Heart left ventricle (tissue), 16 donors: Measurements from ENCODE around the gene HOXD3. TPM values are rescaled to one million over a fixed set of nuclear protein-coding genes. Genes with fewer than 3 reads are reported as not detected.

Experiments
- ATAC-seq, 4 donors: fragments of 200-7000 bp; cut with Tn5 transposase; one replicate each; pipeline ENCODE4 v1.9.1; 2020 to 2022; ENCODE audit warnings: moderate library complexity in 4 of 4, mild to moderate bottlenecking in 3 of 4, moderate number of reproducible peaks in 1 of 4
- DNase-seq, 5 donors: peaks; one replicate each; pipeline ENCODE4 v3.0.0-alpha.2; 2020
- H3K27ac ChIP-seq, 12 donors: fragments of 200-600 bp; sonication (generic) in 4 of 12; one replicate each; pipeline versions ENCODE4 v1.5.0 to v1.8.0; 2016 to 2022; ENCODE audit warnings: mild to moderate bottlenecking in 2 of 12
- H3K27me3 ChIP-seq, 9 donors: fragments of 200-600 bp; sonication (generic) in 2 of 9; one replicate each; pipeline versions ENCODE4 v1.5.1 to v1.8.0; 2016 to 2022; ENCODE audit warnings: mild to moderate bottlenecking in 3 of 9
- H3K36me3 ChIP-seq, 9 donors: fragments of 200-600 bp; sonication (generic) in 2 of 9; one replicate each; pipeline versions ENCODE4 v1.5.0 to v1.8.0; 2018 to 2022; ENCODE audit warnings: mild to moderate bottlenecking in 2 of 9
- H3K4me1 ChIP-seq, 12 donors: fragments of 200-600 bp; sonication (generic) in 4 of 12; one replicate each; pipeline versions ENCODE4 v1.5.0 to v1.8.0; 2016 to 2022; ENCODE audit warnings: mild to moderate bottlenecking in 3 of 12
- H3K4me3 ChIP-seq, 12 donors: fragments of 200-600 bp; sonication (generic) in 4 of 12; one replicate each; pipeline versions ENCODE4 v1.5.0 to v1.8.0; 2017 to 2022; ENCODE audit warnings: mild to moderate bottlenecking in 9 of 12, moderate library complexity in 4 of 12
- H3K9me3 ChIP-seq, 12 donors: fragments of 200-600 bp; sonication (generic) in 4 of 12; one replicate each; pipeline versions ENCODE4 v1.5.0 to v1.8.0; 2016 to 2022; ENCODE audit warnings: mild to moderate bottlenecking in 1 of 12
- POLR2A ChIP-seq, 2 donors: fragments of 450-650 bp; IDR thresholded peaks; one replicate each; pipeline ENCODE4 v1.6.1; 2017; ENCODE audit warnings: antibody characterized with exemption in 2 of 2, mild to moderate bottlenecking in 2 of 2, moderate library complexity in 2 of 2
- WGBS, 4 donors: extraction: QIAGEN DNeasy Blood & Tissue Kit in 2 of 4; methylation state at CpG; one replicate each; pipeline versions ENCODE4 v1.1.5 to v1.1.7; 2013 to 2018; 5-methylcytosine and 5-hydroxymethylcytosine counted together
- intact Hi-C, 10 donors: fragments of 100-400 bp; cut with DNase I; formaldehyde crosslinking; loops; one replicate each; pipeline versions ENCODE4 v1.11.1 to v1.14.2; 2022
- polyA plus RNA-seq, 2 donors: library from polyadenylated mRNA; stranded (reverse); fragments of 200-250 nt; gene quantifications; one replicate each; pipeline ENCODE4 v1.2.3, GENCODE V29; 2013
- total RNA-seq, 9 donors: library from RNA; depleted of rRNA in 2 of 9; stranded (reverse); fragments of >200 nt in 2 of 9; fragmentation: NEBNext Ultra II Directional in 3 of 9; extraction: Animal tissue kit (Norgen Biotek cat#: 25700) in 3 of 9; gene quantifications; one replicate each; pipeline versions ENCODE4 v1.1.0 to v1.2.4, GENCODE V29; 2016 to 2023
- TF ChIP-seq, protein P1 (sequence below), 12 donors: fragments of 200-600 bp; sonication (generic) in 4 of 12; IDR thresholded peaks; one replicate each; pipeline versions ENCODE4 v1.5.0 to v1.8.0; 2018 to 2022; ENCODE audit warnings: antibody characterized with exemption in 12 of 12, mild to moderate bottlenecking in 5 of 12
- donor health status: ischemic (EF 13 %, LVEDD 7.1; RV severe dilation, severe dysfunction).
- donor health status: healthy with polysubstance abuse.
- donor health status: DM: no; HTN: yes; CAD: no.
- donor health status: DM: no; HTN: no; CAD: no.
- donor health status: ischemic (EF 25% LVEDD 6.9; RV normal size, moderate dysfunction).
- donor health status: ischemic (EF 25% LVEDD 5.7; RV mildly dilated, moderate dysfunction).
- donor health status: healthy.
- donor health status: DM: yes; HTN: yes; CAD: no.
- donor health status: ischemic (EF 35%, LVEDD 5.7; RV mildly dilated, moderate dysfunction).
- donor health status: nonischemic (EF 11% LVEDD 7.7; RV severe dilation, severe dysfunction).
- donor health status: DM: yes; HTN: yes; CAD: no.
- donor health status: PGD.
- donor health status: ischemic (EF 29% LVEDD 5.4; RV normal size, mild dysfunction).
- donor health status: nonischemic (EF 23%, LVEDD 6.1; RV moderate dilation, normal function).

Gene HOXD3
- total and polyA plus RNA-seq, 11 donors = 0.04 to 1.4 (median 0.52) TPM

DNA sequence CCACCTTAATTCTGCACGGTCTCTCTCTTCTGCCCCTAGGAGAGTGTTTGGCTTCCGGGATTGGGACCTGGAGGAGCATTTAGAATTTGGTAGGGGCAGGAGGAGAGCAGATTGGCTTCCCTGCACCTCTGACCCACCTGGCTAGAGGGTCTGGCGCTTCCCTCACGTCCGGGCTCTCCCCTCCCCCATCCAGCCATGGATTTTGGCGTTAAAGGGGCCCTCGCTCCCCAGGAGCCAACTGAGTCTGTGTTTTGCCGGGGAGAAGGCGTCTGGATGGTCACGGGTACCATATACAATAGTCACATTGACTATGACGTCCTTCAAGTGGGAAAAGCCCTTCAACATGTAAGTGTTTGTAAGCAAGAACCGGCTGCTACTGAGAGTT, 6.6 kb downstream of the HOXD3 start:
- DNase-seq (no peak), ATAC-seq (no peak)
- TF ChIP-seq, protein P1, sequence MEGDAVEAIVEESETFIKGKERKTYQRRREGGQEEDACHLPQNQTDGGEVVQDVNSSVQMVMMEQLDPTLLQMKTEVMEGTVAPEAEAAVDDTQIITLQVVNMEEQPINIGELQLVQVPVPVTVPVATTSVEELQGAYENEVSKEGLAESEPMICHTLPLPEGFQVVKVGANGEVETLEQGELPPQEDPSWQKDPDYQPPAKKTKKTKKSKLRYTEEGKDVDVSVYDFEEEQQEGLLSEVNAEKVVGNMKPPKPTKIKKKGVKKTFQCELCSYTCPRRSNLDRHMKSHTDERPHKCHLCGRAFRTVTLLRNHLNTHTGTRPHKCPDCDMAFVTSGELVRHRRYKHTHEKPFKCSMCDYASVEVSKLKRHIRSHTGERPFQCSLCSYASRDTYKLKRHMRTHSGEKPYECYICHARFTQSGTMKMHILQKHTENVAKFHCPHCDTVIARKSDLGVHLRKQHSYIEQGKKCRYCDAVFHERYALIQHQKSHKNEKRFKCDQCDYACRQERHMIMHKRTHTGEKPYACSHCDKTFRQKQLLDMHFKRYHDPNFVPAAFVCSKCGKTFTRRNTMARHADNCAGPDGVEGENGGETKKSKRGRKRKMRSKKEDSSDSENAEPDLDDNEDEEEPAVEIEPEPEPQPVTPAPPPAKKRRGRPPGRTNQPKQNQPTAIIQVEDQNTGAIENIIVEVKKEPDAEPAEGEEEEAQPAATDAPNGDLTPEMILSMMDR (IDR thresholded peaks at IDR 0.05) = no peak
- TF ChIP-seq POLR2A (IDR thresholded peaks at IDR 0.05) = no peak
- H3K36me3 ChIP-seq = no peaks in the 10 kb centered on the region
- peaks cover 0 to 28% (median 11%) of the 10 kb centered on the region in 12 donors for H3K4me1 ChIP-seq
- 6 to 37% (median 22%) methylated on average over 12 of the region's 12 CpGs for WGBS, 4 donors
- H3K4me3 ChIP-seq = no peak overlapping the region
- intact Hi-C loops = no loop called here
- H3K27me3 ChIP-seq = peaks cover 50 to 100% (median 93%) of the 10 kb centered on the region in 9 donors
- no peaks in the 10 kb centered on the region for H3K9me3 ChIP-seq
- H3K27ac ChIP-seq = no peak overlapping the region

DNA sequence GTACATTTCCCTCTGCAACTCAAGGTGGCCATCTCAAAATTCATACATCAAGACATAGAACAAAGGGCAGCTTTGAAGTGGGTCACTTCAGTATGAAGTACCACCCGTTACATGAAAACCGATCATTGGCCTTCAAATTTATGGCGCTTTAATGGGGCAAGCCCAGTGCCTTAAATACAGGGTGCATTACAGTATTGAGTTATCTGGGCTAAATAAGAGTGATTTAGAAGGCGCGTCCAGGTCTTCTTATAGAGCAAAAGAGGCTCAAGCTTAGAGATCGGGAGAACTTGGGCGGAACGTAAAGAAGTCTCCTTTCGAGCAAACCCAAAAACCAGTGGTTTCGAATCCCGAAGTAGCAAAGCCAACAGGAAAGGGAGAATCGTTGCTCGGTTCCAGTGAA, 7.1 kb downstream of the HOXD3 start:
- WGBS, 4 donors = 10 to 34% (median 27%) methylated on average over 13 of the region's 13 CpGs
- DNase-seq (no peak), ATAC-seq (no peak)
- no peaks in the 10 kb centered on the region for H3K9me3 ChIP-seq
- H3K36me3 ChIP-seq = no peaks in the 10 kb centered on the region
- no peak overlapping the region for H3K4me3 ChIP-seq
- TF ChIP-seq, protein P1 (IDR thresholded peaks at IDR 0.05) = no peak
- TF ChIP-seq POLR2A (IDR thresholded peaks at IDR 0.05) = no peak
- peaks cover 0 to 26% (median 10%) of the 10 kb centered on the region in 12 donors for H3K4me1 ChIP-seq
- intact Hi-C loops = no loop called here
- H3K27me3 ChIP-seq = peaks cover 46 to 100% (median 93%) of the 10 kb centered on the region in 9 donors
- no peak overlapping the region for H3K27ac ChIP-seq

DNA sequence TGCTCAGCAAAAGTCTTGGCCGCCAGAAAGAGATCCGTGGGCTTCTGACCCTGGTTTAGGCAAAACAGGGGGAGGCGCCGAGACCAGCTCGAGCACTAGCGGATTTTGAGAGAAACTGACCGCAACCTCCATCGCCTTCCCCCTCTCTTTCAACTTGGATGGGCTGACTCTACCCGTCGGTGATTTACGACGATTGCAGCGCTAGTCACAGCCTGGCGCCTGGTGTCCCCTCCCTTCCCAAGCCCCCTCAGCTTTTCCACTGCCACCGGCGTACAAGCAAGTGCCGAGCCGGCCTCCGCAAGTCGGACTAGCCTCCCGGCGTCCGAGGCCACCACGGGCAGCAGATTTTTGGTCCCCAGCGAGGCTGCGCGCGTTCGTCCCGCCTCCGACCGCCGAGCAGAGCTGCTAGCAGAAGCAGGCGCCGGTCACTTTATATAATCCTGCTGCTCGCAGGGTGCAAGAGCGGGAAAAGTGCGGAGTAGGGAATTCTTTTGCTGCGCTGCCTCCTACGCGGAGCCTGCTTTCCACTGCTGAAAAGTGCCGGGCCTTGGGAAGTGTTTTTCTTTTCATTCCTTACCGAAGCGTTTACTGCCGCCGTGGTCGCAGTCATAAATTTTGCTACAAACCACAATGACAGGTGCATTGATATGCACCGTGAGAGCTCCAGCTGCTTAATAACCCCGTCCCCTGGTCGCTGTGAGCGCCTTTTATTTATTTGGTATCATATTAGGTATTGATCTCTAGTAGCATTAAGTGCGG, 7.7 kb downstream of the HOXD3 start:
- Histone ChIP-seq H3K27ac (no peak overlapping the region), H3K27me3 (peaks cover 47 to 100% (median 93%) of the 10 kb centered on the region in 9 donors), H3K9me3 (no peaks in the 10 kb centered on the region), H3K4me3 (no peak overlapping the region), H3K36me3 (no peaks in the 10 kb centered on the region), H3K4me1 (peaks cover 0 to 20% (median 6%) of the 10 kb centered on the region in 12 donors)
- TF ChIP-seq, protein P1 (IDR thresholded peaks at IDR 0.05) = no peak
- no peak for TF ChIP-seq POLR2A (IDR thresholded peaks at IDR 0.05)
- no peak for ATAC-seq
- DNase-seq = no peak
- intact Hi-C loops = no loop called here
- 5 to 32% (median 19%) methylated on average over 47 to 52 of the region's 52 CpGs for WGBS, 4 donors

DNA sequence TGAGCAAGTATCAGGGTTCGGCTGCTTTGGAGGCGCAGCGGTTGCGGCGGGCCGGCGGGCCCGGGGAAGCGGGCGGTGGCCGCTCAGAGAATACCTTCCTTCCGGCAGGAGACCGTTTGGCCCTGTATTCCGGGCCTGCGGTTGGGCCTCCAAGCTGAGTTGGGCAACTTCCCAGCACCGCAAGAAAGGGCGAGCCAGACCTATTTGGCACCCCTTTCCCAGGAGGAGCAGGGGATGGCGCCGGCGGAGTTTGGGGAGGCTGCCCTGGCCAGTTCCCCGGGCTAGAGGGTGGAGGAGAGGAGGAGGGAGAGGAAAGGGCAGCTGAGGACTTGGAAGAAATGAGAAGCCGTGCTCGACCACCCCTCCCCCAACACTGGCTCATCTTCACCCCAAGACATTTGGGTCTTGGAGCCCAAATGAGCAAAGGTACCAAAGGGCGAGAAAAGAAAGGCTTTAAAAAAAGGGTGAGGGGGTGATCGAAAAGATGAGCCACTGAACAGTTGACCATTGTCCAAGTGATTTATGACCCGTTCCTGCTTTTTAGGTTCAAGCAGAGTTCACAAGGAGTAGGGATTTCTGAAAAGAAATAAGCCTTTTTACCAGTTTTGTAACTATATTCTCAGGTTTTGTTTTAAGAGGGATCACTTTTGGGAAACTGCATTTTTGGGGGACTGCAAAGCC, 8.4 kb downstream of the HOXD3 start:
- H3K27me3 ChIP-seq = peaks cover 40 to 100% (median 93%) of the 10 kb centered on the region in 9 donors
- H3K27ac ChIP-seq = no peak overlapping the region
- DNase-seq (no peak), ATAC-seq (no peak)
- no peak overlapping the region for H3K4me3 ChIP-seq
- WGBS, 4 donors = 7 to 32% (median 24%) methylated on average over 26 of the region's 26 CpGs
- H3K4me1 ChIP-seq = peaks cover 0 to 12% (median 1%) of the 10 kb centered on the region in 12 donors
- TF ChIP-seq, protein P1 (IDR thresholded peaks at IDR 0.05) = no peak
- TF ChIP-seq POLR2A (IDR thresholded peaks at IDR 0.05) = no peak
- H3K9me3 ChIP-seq = no peaks in the 10 kb centered on the region
- no peaks in the 10 kb centered on the region for H3K36me3 ChIP-seq
- intact Hi-C loops = no loop called here
